Motor neuron (in vitro differentiated cells): ENCODE data around the gene ZNF594. TPM values are rescaled to one million over a fixed set of nuclear protein-coding genes. Genes with fewer than 3 reads are reported as not detected.
"Not testable (repeated sequence)": the region's sequence is repeated elsewhere in the genome, so short reads cannot be mapped to it uniquely, and the experiment has no call there.

Experiments
- ATAC-seq, 8 experiments: fragments of 200-7000 bp; cut with Tn5 transposase; replicated peaks in 6 of 8; 2 replicates each; pipeline ENCODE4 v1.8.0; 2021; ENCODE audit warnings: mild to moderate bottlenecking in 8 of 8, moderate library complexity in 8 of 8
- H3K27ac ChIP-seq, 2 donors: fragments of 250-450 bp; sonication (Bioruptor Pico); 2 replicates each; pipeline ENCODE4 v1.9.0; 2021; ENCODE audit warnings: antibody characterized with exemption in 2 of 2, mild to moderate bottlenecking in 2 of 2, moderate library complexity in 1 of 2
- H3K4me1 ChIP-seq, 2 donors: fragments of 250-450 bp; sonication (Bioruptor Pico); replicated peaks in 1 of 2; 2 replicates each; pipeline ENCODE4 v1.6.1; 2021; ENCODE audit warnings: antibody characterized with exemption in 2 of 2, mild to moderate bottlenecking in 2 of 2, moderate library complexity in 1 of 2
- H3K4me3 ChIP-seq, 5 donors: fragments of 250-450 bp; sonication (Bioruptor Pico); 2 replicates each; pipeline ENCODE4 v1.9.0; 2021; ENCODE audit warnings: antibody characterized with exemption in 5 of 5, mild to moderate bottlenecking in 5 of 5, moderate library complexity in 4 of 5
- WGBS, 10 experiments: fragments of 450-650 bp; shearing (Covaris generic); methylation state at CpG; one replicate each; pipeline ENCODE4 v1.0.0; 2022; 5-methylcytosine and 5-hydroxymethylcytosine counted together
- in situ Hi-C, 9 experiments: fragments of 400-800 bp; cut with MboI; loops; one replicate each; pipeline ENCODE4 v1.15.0; 2021; ENCODE audit warnings: low sequenced_read_pairs in 9 of 9, low pct_unique_long_range_greater_than_20kb in 2 of 9; ENCODE audit not compliant: unreplicated experiment in 9 of 9
- total RNA-seq, 8 experiments: library from RNA; unstranded; fragments of 300-600 nt; gene quantifications; 2 replicates each; pipeline versions ENCODE4 v1.2.3 to v1.2.4, GENCODE V29; 2022

The ZNF594 gene
- total RNA-seq, 8 experiments from 2014 or later, result 9.5 to 18.9 (median 14.0) TPM

DNA sequence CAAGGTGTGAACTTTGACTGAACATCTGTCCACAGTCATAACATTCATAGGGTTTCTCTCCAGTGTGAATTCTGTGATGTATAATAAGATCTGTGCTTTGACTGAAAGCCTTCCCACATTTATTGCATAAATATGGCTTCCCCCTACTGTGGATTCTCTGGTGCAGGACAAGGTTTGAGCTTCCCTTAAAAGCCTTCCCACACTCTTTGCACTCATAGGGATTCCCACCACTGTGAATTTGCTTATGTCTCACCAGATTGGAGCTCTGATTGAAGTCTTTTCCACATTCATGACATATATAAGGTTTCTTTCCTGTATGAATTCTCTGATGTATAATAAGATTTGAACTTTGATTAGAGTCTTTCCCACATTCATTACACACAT, 8.3 kb downstream of the ZNF594 start:
- no peak overlapping the region for H3K27ac ChIP-seq
- ATAC-seq, result no peak
- in situ Hi-C loops, result no loop called here
- H3K4me3 ChIP-seq, result no peak overlapping the region
- no peaks in the 10 kb centered on the region for H3K4me1 ChIP-seq

- ATAC-seq, result no peak
- Histone ChIP-seq H3K4me3 (no peak overlapping the region), H3K27ac (no peak overlapping the region), H3K4me1 (no peaks in the 10 kb centered on the region)
- in situ Hi-C loops, result no loop called here
- 80 to 100% (median 89%) methylated on average over 1 to 6 of the region's 6 CpGs; no CpG with 5 or more reads in 3 of the 10 experiments for WGBS, 10 experiments
Measured at GRCh38 chr17:5182597-5183409, 8.9 kb downstream of the ZNF594 start.

GRCh38 chr17:5181509-5182305, 10.0 kb downstream of the ZNF594 start:
- Histone ChIP-seq H3K4me1 (no peaks in the 10 kb centered on the region), H3K27ac (no peak overlapping the region), H3K4me3 (no peak overlapping the region)
- in situ Hi-C loops, result no loop called here
- ATAC-seq, result no peak
- WGBS, 10 experiments, result 80 to 100% (median 94%) methylated on average over 3 to 10 of the region's 10 CpGs

DNA sequence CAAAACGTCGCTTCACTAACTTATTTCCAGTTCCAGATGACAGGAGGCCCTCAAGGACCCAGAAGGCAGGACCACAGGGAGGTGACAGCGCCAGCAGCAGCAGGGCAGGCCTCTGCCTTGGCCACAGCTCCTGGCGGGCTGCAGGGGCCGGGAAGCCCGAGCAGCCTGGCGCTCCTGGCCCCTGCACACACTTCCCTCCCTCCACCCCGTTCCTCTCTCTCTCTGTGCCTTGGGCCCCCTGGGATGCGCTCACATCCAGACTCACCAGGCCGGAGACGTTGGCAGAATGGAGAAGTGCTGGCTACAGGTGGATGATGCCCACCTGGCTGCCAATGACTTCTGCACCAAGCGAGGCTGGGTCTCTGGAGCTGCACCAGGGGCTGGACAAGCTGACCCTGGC, 12.7 kb downstream of the ZNF594 start:
- ATAC-seq, result no peak
- Histone ChIP-seq H3K4me1 (no peaks in the 10 kb centered on the region), H3K4me3 (no peak overlapping the region), H3K27ac (no peak overlapping the region)
- WGBS, 10 experiments, result 83 to 100% (median 83%) methylated on average over 1 to 3 of the region's 12 CpGs; no CpG with 5 or more reads in 5 of the 10 experiments
- in situ Hi-C loops, result no loop called here

GRCh38 chr17:5175027-5175426, 16.6 kb downstream of the ZNF594 start:
- H3K4me3 ChIP-seq, H3K27ac ChIP-seq, H3K4me1 ChIP-seq, in situ Hi-C loops, ATAC-seq: not testable (repeated sequence)
- WGBS, 10 experiments, result 30 to 100% (median 79%) methylated on average over 2 to 7 of the region's 7 CpGs; no CpG with 5 or more reads in 3 of the 10 experiments

GRCh38 chr17:5165791-5166564, 25.7 kb downstream of the ZNF594 start:
- H3K4me1 ChIP-seq, H3K27ac ChIP-seq, in situ Hi-C loops, H3K4me3 ChIP-seq, ATAC-seq: not testable (repeated sequence)
- WGBS, 10 experiments, result 52 to 82% methylated on average over 2 of the region's 7 CpGs; no CpG with 5 or more reads in 8 of the 10 experiments

- Histone ChIP-seq H3K4me3 (no peak overlapping the region), H3K27ac (no peak overlapping the region), H3K4me1 (no peaks in the 10 kb centered on the region)
- ATAC-seq, result no peak
- in situ Hi-C loops, result no loop called here
- 45 to 100% (median 84%) methylated on average over 1 to 5 of the region's 6 CpGs; no CpG with 5 or more reads in 3 of the 10 experiments for WGBS, 10 experiments
Measured at GRCh38 chr17:5164436-5164835, 27.2 kb downstream of the ZNF594 start.

DNA sequence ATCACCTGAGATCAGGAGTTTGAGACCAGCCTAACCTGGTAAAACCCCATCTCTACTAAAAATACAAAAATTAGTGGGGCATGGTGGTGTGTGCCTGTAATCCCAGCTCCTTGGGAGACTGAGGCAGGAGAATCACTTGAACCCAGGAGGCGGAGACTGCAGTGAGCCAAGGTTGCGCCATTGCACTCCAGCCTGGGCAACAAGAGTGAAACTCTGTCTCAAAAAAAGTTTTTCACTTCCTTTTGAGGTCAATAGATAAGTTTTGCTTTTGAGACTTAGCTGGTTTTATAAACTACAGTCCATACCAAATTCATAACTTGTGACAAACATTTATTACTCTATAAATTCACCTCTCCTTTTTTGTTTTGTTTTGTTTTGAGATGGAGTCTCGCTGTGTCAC, 29.9 kb downstream of the ZNF594 start:
- H3K27ac ChIP-seq, in situ Hi-C loops, H3K4me3 ChIP-seq, ATAC-seq, H3K4me1 ChIP-seq: not testable (repeated sequence)
- 0 to 100% (median 71%) methylated on average over 1 to 3 of the region's 3 CpGs; no CpG with 5 or more reads in 3 of the 10 experiments for WGBS, 10 experiments

- ATAC-seq, H3K27ac ChIP-seq, in situ Hi-C loops, H3K4me3 ChIP-seq, H3K4me1 ChIP-seq: not testable (repeated sequence)
- WGBS, 10 experiments, result no CpG with 5 or more reads among the region's 1 CpG
Measured at GRCh38 chr17:5160702-5161101, 31.0 kb downstream of the ZNF594 start.

- H3K4me3 ChIP-seq, in situ Hi-C loops, H3K27ac ChIP-seq, H3K4me1 ChIP-seq, ATAC-seq: not testable (repeated sequence)
- WGBS, 10 experiments, result 0 to 75% (median 40%) methylated on average over 1 of the region's 1 CpG; no CpG with 5 or more reads in 3 of the 10 experiments
Measured at GRCh38 chr17:5146122-5146521, 45.5 kb downstream of the ZNF594 start.

DNA sequence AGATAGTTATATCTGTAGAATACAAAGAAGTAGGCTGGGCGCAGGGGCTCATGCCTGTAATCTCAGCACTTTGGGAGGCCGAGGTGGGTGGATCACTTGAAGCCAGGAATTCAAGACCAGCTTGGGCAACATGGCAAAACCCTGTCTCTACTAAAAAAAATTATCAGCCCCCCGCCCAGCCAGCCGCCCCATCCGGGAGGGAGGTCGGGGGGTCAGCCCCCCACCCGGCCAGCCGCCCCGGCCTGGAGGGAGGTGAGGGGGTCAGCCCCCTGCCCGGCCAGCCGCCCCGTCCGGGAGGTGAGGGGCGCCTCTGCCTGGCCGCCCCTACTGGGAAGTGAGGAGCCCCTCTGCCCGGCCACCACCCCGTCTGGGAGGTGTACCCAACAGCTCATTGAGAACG, 48.8 kb downstream of the ZNF594 start:
- WGBS, 10 experiments, result 67 to 100% methylated on average over 1 of the region's 18 CpGs; no CpG with 5 or more reads in 8 of the 10 experiments
- in situ Hi-C loops, H3K27ac ChIP-seq, H3K4me3 ChIP-seq, H3K4me1 ChIP-seq, ATAC-seq: not testable (repeated sequence)

DNA sequence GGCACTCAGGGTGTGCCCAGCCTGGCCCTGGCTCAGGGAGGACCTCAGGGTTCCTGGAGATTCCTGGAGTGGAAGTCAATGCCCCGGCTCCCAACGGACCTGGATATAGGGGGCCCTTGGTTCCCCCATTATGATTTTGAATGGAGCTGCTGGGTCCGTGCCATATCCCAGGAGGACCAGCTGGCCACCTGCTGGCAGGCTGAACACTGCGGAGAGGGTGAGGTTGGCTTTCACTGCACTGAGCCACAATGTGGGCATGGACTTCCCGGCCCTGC, 52.3 kb downstream of the ZNF594 start:
- no peak overlapping the region for H3K4me3 ChIP-seq
- WGBS, 10 experiments, result 96 to 100% methylated on average over 1 to 3 of the region's 5 CpGs; no CpG with 5 or more reads in 8 of the 10 experiments
- no peaks in the 10 kb centered on the region for H3K4me1 ChIP-seq
- in situ Hi-C loops, result no loop called here
- no peak for ATAC-seq
- H3K27ac ChIP-seq, result no peak overlapping the region
